Gastrocnemius medialis (tissue), 4 donors: Measurements from ENCODE around the gene WDR72. TPM values are rescaled to one million over a fixed set of nuclear protein-coding genes. Genes with fewer than 3 reads are reported as not detected.

Experiments
- ATAC-seq, 2 donors: fragments of 150-250 bp; one replicate each; pipeline ENCODE4 v1.9.1; 2016
- DNase-seq, 2 donors: peaks; one replicate each; pipeline ENCODE4 v3.0.0-alpha.2; 2019
- H3K27ac ChIP-seq, 4 donors: fragments of 200-600 bp; sonication (generic); 1 replicate in 1 of 4; 2 replicates in 3 of 4; pipeline ENCODE4 v1.5.1; 2016 to 2018; ENCODE audit warnings: mild to moderate bottlenecking in 2 of 4, moderate library complexity in 1 of 4
- H3K27me3 ChIP-seq, 3 donors: fragments of 200-600 bp; sonication (generic) in 2 of 3; 1 replicate in 1 of 3; 2 replicates in 2 of 3; pipeline versions ENCODE4 v1.5.1 to v1.6.0; 2016 to 2019; ENCODE audit warnings: mild to moderate bottlenecking in 1 of 3, moderate library complexity in 1 of 3
- H3K36me3 ChIP-seq, 2 donors: fragments of 200-600 bp; sonication (generic) in 1 of 2; one replicate each; pipeline ENCODE4 v1.5.1; 2017 to 2018
- H3K4me1 ChIP-seq, 2 donors: fragments of 200-600 bp; sonication (generic) in 1 of 2; one replicate each; pipeline ENCODE4 v1.5.1; 2016 to 2017; ENCODE audit warnings: mild to moderate bottlenecking in 2 of 2
- H3K4me3 ChIP-seq, 4 donors: fragments of 200-600 bp; sonication (generic) in 3 of 4; 1 replicate in 1 of 4; 2 replicates in 3 of 4; pipeline ENCODE4 v1.5.1; 2016 to 2019; ENCODE audit warnings: mild to moderate bottlenecking in 2 of 4
- H3K9me3 ChIP-seq, 3 donors: fragments of 200-600 bp; sonication (generic) in 2 of 3; 1 replicate in 1 of 3; 2 replicates in 2 of 3; pipeline ENCODE4 v1.5.1; 2016 to 2019
- POLR2A ChIP-seq, 2 donors: fragments of 450-650 bp; IDR thresholded peaks; one replicate each; pipeline ENCODE4 v1.6.1; 2017; ENCODE audit warnings: antibody characterized with exemption in 2 of 2, mild to moderate bottlenecking in 2 of 2, moderate library complexity in 2 of 2
- in situ Hi-C, 4 donors: fragments of 200-750 bp; cut with MboI; loops; one replicate each; pipeline versions ENCODE4 v1.15.0 to v1.8.0; 2017; ENCODE audit warnings: low sequenced_read_pairs in 4 of 4
- intact Hi-C: fragments of 100-400 bp; cut with DNase I; formaldehyde crosslinking; loops from one replicate; pipeline ENCODE4 v1.15.1; 2023; ENCODE audit warnings: low total_unique reads
- total RNA-seq, 4 donors: library from RNA; depleted of rRNA; stranded (reverse); fragments of >200 nt; gene quantifications; one replicate each; pipeline versions ENCODE4 v1.1.0 to v1.2.3, GENCODE V29; 2016
- TF ChIP-seq, protein P1 (sequence below), 5 experiments: fragments of 450-650 bp in 3 of 5; fragments of 200-600 bp in 2 of 5; sonication (generic) in 2 of 5; IDR thresholded peaks in 4 of 5; conservative IDR thresholded peaks in 1 of 5; 1 replicate in 4 of 5; 2 replicates in 1 of 5; pipeline ENCODE4 v1.5.1; 2016 to 2019; ENCODE audit warnings: antibody characterized with exemption in 5 of 5, mild to moderate bottlenecking in 3 of 5, moderate library complexity in 3 of 5

Gene WDR72
- total RNA-seq, 4 donors from 2014 or later = 0.11 TPM; not detected in 3

GRCh38 chr15:53746101-53746500 is 13.4 kb downstream of the WDR72 start:
- no peak overlapping the region for H3K4me3 ChIP-seq
- no peak overlapping the region for H3K27ac ChIP-seq
- H3K9me3 ChIP-seq = no peaks in the 10 kb centered on the region
- no peaks in the 10 kb centered on the region for H3K4me1 ChIP-seq
- in situ Hi-C loops (no loop called here), intact Hi-C loops (no loop called here)
- TF ChIP-seq, protein P1, sequence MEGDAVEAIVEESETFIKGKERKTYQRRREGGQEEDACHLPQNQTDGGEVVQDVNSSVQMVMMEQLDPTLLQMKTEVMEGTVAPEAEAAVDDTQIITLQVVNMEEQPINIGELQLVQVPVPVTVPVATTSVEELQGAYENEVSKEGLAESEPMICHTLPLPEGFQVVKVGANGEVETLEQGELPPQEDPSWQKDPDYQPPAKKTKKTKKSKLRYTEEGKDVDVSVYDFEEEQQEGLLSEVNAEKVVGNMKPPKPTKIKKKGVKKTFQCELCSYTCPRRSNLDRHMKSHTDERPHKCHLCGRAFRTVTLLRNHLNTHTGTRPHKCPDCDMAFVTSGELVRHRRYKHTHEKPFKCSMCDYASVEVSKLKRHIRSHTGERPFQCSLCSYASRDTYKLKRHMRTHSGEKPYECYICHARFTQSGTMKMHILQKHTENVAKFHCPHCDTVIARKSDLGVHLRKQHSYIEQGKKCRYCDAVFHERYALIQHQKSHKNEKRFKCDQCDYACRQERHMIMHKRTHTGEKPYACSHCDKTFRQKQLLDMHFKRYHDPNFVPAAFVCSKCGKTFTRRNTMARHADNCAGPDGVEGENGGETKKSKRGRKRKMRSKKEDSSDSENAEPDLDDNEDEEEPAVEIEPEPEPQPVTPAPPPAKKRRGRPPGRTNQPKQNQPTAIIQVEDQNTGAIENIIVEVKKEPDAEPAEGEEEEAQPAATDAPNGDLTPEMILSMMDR (IDR thresholded peaks at IDR 0.05 in 4 of 5, conservative IDR thresholded peaks at IDR 0.05 in 1 of 5) = no peak
- no peak for TF ChIP-seq POLR2A (IDR thresholded peaks at IDR 0.05)
- ATAC-seq (no peak), DNase-seq (no peak)
- H3K36me3 ChIP-seq = no peaks in the 10 kb centered on the region
- no peaks in the 10 kb centered on the region for H3K27me3 ChIP-seq

DNA sequence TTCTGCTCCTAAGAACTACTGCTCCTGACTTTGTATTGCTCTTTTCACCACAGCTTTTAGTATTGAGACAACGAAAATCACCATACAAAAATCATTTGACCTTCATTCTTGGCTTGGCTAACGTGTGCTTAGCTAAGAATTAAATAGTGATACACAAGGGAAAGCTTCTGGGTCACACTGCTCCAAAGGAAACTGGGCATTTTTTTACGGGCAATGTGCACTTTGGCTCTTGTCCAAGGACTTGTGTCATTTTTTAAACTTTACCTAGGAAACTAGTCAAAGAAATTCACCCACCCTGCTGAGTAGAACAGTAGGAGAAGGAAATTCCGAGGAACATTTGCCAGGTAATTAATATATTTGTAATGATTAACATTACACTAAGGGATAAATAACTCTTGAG is 19.8 kb downstream of the WDR72 start:
- Histone ChIP-seq H3K4me3 (no peak overlapping the region), H3K4me1 (no peaks in the 10 kb centered on the region), H3K36me3 (no peaks in the 10 kb centered on the region), H3K9me3 (no peaks in the 10 kb centered on the region), H3K27ac (no peak overlapping the region), H3K27me3 (no peaks in the 10 kb centered on the region)
- TF ChIP-seq, protein P1 (IDR thresholded peaks at IDR 0.05 in 4 of 5, conservative IDR thresholded peaks at IDR 0.05 in 1 of 5) = no peak
- TF ChIP-seq POLR2A (IDR thresholded peaks at IDR 0.05) = no peak
- ATAC-seq = no peak
- DNase-seq = no peak
- in situ Hi-C loops = no loop called here
- intact Hi-C loops = no loop called here

DNA sequence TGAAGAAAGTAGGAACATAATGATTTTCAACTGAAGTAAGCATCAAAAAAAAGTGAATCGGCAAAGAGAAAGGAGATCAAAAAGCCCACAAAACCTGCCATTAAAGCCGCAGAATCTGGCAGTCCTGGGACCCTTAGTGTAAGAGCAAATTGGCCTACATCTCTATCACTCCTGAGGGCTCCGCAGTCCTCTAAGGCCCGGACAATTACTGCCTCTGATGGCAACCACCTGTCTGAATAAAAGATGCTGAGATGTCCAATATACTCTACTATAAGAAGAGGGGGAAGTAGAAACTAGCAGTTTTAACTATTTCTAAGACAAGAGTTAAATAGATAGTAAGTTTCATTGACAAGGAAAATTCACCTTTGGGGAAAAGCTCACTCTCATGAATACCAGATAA is 20.3 kb downstream of the WDR72 start:
- intact Hi-C loops = no loop called here
- no peaks in the 10 kb centered on the region for H3K4me1 ChIP-seq
- no peak overlapping the region for H3K27ac ChIP-seq
- H3K9me3 ChIP-seq = no peaks in the 10 kb centered on the region
- no peaks in the 10 kb centered on the region for H3K36me3 ChIP-seq
- TF ChIP-seq POLR2A (IDR thresholded peaks at IDR 0.05) = no peak
- TF ChIP-seq, protein P1 (IDR thresholded peaks at IDR 0.05 in 4 of 5, conservative IDR thresholded peaks at IDR 0.05 in 1 of 5) = no peak
- H3K4me3 ChIP-seq = no peak overlapping the region
- in situ Hi-C loops = no loop called here
- H3K27me3 ChIP-seq = no peaks in the 10 kb centered on the region
- no peak for DNase-seq
- no peak for ATAC-seq

DNA sequence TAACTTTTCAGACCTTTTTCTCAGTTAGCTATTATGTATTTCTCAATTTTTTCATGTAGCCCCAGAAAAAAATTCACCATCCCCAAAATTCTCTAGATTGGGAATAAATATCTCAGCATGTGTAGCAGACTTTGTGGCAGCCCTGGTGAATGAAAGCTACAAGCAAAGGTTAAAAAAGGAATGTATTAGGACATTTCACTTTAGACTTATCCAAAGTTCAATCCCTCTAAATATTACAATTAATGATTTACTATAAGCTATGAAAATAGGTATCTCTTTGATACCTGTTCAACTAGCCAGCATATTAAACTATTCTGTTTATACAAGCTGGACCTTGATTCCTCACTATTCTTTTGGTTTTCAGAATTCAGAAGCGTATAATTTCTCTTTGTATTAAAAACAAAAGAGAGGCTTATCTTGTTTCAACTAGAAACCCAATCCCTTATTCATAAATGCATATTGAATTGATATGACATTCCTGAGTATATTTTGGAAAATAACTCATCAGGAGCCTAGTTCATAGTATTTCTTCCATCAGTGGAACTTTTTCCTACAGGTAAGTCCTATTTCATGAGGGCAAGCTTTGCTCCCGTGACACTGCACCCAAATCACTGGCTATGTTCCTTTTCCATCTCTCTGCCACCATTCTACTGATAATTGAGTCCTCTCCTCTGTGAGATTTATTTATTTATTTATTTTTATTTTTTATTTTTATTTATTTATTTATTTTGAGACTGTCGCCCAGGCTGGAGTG is 38.0 kb downstream of the WDR72 start:
- intact Hi-C loops = no loop called here
- TF ChIP-seq, protein P1 (IDR thresholded peaks at IDR 0.05 in 4 of 5, conservative IDR thresholded peaks at IDR 0.05 in 1 of 5) = no peak
- no peak for TF ChIP-seq POLR2A (IDR thresholded peaks at IDR 0.05)

More for the DNA sequence above, 38.0 kb downstream of the WDR72 start:
- Histone ChIP-seq H3K4me1 (no peaks in the 10 kb centered on the region), H3K9me3 (no peaks in the 10 kb centered on the region), H3K36me3 (no peaks in the 10 kb centered on the region), H3K4me3 (no peak overlapping the region), H3K27me3 (peaks cover 0 to 6% (median 3%) of the 10 kb centered on the region in 3 donors), H3K27ac (no peak overlapping the region)
- DNase-seq = no peak
- in situ Hi-C loops = loop anchor here in 2 of 4 donors (25.0 kb wide), 1 partner anchor 934 kb away; the partner anchor contains the start of gene ONECUT1 (in 2 of the 2)
- no peak for ATAC-seq
